GM18498 (cell line): Measurements from ENCODE around the gene PIK3C2B.

Experiments used
- ATAC-seq: cut with Tn5 transposase; IDR thresholded peaks from one replicate; pipeline ENCODE4 v1.9.1; 2021; ENCODE audit warnings: mild to moderate bottlenecking, moderate library complexity; ENCODE audit not compliant: unreplicated experiment

Gene PIK3C2B

DNA sequence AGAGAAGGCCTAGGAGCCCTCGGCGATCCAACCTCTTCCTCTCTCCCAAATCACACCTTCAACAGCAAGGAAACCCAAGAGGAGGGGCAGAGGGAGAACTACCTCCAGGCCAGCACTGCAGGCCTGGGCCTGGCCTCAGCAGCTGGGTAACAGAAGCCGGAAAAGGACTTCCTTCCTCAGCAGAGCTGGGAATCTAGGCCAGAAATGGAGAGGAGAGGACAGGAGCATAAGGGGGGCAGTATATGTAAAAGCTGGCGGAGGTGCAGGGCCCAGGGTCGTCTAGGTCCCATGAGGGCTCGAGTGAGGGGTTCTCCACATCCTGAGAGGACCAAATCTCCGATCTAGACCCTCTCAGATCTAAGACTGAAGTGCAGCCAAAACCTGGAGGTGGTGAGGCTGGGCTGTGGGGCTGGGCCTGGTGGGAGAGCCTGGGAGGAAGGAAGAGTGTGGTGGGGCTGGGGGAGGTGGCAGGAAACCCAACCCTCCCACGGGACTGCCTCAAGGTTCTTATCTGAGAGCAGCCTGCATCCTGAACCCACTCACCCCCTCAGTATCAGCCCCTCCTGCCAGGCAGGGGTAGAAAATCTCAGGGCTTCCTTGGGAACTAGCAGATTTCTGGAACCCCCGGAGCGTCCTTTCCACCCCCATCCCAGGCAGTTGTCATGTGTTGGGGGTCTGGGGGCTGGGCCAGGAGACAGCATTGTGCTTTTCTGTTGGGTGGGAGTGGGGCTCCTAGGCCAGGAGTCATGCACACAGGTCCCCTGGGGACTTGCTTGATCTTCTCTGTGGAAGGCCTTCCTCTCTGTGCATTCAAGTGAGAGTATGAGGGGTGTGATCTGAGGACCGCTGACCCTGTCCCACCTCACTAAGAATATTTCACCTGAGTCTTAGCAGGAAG, 33.0 kb downstream of the PIK3C2B start:
- no peak for ATAC-seq

- ATAC-seq: no peak
Measured at GRCh38 chr1:204460346-204460745, 34.3 kb downstream of the PIK3C2B start.

GRCh38 chr1:204459706-204460105, 34.9 kb downstream of the PIK3C2B start:
- ATAC-seq: no peak

DNA sequence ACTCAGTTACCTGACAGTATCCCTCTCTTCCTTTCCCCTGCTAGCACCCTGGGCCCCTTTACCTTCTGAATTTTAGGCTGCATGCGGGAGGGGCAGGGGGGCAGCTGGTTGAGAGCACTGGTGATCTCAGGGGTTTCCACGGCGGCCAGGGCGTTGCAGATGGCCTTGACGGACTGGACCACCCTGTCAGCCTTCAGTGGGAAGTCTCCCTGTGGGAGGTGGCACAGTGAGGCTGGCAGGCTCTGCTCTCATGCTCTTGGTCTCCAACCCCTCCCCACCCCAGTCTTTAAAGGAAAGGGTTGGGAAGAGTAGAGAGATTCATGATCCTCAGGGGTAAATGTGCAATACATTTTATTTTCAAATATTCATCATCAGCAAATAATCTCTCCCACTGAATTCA, 36.9 kb downstream of the PIK3C2B start:
- no peak for ATAC-seq

- ATAC-seq: no peak
Measured at GRCh38 chr1:204456826-204457442, 37.7 kb downstream of the PIK3C2B start.

- ATAC-seq: no peak
Measured at GRCh38 chr1:204455831-204456145, 38.8 kb downstream of the PIK3C2B start.

DNA sequence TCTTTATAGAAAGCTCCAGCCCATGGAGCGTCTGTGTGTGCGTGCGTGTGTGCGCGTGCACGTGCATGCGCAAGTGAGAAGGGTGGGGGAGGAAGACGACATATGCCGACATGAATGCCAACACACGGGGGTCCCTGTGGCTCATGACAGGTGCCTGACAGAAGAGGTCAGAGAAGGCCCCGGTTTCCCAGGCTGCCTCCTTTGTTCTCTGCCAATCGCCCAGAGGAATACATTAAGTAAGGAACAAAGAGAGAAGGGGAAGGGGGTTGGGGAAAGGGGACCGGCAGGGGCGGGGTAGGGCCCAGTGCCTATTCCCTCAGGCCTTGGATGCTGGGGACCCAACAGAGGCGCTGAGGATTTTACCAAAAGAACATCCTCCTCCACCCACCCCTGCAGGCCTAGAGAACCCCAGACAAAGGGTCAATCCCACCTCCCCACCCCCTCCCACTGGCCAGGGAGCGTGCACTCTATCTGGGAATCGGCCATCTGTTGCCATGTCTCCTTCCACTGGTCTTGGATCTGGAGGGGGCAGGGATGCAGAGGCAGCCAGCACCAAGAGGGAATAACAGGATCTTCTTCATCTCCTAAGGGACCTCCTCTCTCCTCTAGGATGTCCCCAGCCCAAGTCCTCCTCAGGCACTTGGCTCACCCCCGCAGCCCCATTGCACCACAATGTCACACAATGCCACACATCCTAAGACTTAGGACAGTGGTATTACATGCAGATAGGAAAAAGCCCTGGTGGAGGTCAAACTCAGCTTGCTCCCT, 39.4 kb downstream of the PIK3C2B start:
- ATAC-seq: no peak

GRCh38 chr1:204454476-204454875, 40.1 kb downstream of the PIK3C2B start:
- ATAC-seq: no peak

DNA sequence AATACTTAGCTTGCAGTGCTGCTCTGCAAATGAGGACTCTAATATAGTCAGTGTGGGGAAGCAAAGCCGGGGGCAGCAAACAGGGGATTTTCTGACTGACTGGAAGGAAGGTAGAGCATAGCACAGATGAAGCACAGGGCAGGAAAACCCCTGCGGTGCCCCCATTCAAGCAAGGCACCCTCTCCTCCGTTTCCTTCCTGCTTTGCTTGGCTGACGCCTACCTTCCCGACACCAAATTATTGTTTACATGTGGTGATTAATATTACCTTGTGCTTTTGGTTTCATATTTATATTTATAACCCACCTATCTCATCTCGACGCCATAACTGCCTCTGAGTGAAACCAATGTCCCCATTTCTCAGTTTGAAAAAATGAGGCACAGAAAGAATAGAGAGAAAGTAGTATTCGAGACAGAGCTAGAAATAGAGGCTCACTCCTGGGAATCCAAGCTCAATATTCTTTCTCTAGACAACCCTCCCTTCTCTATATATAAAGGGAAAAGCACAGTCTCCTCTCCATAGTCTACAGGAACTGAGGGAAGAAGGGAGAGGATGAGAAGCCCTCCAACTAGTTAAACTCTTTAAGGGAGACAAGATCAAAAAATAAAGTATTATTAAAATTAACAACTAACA, 41.3 kb downstream of the PIK3C2B start:
- peak; percentile 72 for ATAC-seq

- ATAC-seq: no peak
Measured at GRCh38 chr1:204451352-204452124, 43.1 kb downstream of the PIK3C2B start.

- ATAC-seq: no peak
Measured at GRCh38 chr1:204450461-204451257, 43.9 kb downstream of the PIK3C2B start.

- ATAC-seq: no peak
Measured at GRCh38 chr1:204449678-204450280, 44.8 kb downstream of the PIK3C2B start.

GRCh38 chr1:204448991-204449677, 45.5 kb downstream of the PIK3C2B start:
- no peak for ATAC-seq

- no peak for ATAC-seq
Measured at GRCh38 chr1:204448344-204448964, 46.2 kb downstream of the PIK3C2B start.

DNA sequence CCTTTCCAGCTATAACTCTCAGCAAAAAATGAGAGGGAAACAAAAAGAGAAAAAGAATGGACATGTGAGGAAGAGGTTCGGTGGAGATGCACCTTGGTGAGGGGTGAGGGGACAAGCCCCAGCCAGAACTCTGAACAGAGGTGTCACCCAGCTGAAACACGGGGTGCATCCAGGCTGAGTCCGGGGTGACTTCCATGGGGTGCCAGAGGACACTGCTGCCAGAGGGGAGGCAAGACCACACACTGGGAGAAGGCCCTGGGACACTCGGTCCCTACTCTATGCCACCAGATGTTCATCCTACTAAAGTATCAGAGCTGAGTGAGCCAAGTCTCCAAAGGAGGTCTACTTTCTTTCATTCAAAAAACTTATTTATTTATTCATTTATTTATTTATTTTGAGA, 46.9 kb downstream of the PIK3C2B start:
- ATAC-seq: no peak

DNA sequence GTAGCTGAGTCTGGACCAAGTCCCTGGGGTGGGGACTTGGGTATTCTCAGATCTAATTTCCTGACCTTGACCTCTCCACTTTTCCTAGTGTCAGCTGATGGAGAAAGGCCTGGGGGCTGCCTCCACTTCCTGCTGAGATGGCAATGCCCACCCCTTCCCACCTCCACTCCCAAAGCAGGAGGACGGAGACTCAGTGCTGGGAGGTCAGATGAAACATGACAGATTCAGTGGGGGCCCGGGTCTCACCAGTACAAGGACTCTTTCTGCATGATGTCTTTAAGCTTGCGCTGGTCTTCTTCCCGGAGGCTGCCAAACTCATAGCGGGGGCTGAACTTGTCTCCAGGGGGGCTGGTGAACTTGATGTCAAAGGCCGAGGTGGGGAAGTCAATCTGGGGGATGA, 47.4 kb downstream of the PIK3C2B start:
- ATAC-seq: no peak

- ATAC-seq: peak; percentile 76
Measured at GRCh38 chr1:204446413-204447111, 48.0 kb downstream of the PIK3C2B start.
